ENCODE results near the gene ITGA1.
"Not testable (repeated sequence)": the region's sequence is repeated elsewhere in the genome, so short reads cannot be mapped to it uniquely, and the experiment has no call there.

The ITGA1 gene

GRCh38 chr5:52802272-52802973, 14.7 kb downstream of the ITGA1 start:
- no peak for DNase-seq

- no peak for DNase-seq
Observed at GRCh38 chr5:52802974-52803336, 15.2 kb downstream of the ITGA1 start.

DNA sequence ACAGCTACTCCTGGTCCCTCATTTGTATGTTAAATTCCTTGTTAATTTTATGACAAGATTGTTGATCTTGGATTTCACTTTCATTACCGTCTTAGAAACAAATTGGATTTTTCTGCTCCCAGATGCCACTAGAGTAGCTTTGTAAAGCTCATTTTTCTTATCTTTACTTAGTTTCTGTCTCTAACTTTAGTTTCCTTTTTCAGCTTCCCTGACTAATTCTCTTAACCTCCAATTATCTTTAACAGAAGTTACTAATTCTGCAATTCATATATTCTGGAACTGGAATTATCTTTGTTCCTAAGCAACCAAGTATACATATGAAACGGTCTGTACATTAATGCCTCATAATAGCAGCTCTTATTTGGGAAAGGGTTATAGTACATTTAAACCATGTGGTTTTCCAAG, 16.7 kb downstream of the ITGA1 start:
- DNase-seq: no peak

DNA sequence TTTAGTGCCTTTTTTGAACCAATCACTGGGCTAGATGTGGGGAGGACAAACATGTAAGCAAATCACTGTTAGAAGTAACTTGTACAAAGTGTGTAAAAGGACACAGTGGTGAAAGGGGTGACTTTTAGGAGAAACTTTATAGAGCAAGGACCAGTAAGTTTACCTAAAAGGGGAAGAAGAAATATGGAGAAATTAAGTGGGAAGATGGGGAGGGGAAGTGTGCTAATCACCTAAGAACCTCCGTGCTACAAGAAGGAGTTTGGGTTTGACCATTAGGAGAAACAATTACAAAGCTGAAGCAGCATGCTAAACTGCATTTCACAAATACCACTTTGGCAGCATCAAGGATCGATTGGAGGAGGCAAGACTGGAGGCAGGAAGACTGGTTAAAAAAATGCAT, 17.3 kb downstream of the ITGA1 start:
- no peak for DNase-seq

DNA sequence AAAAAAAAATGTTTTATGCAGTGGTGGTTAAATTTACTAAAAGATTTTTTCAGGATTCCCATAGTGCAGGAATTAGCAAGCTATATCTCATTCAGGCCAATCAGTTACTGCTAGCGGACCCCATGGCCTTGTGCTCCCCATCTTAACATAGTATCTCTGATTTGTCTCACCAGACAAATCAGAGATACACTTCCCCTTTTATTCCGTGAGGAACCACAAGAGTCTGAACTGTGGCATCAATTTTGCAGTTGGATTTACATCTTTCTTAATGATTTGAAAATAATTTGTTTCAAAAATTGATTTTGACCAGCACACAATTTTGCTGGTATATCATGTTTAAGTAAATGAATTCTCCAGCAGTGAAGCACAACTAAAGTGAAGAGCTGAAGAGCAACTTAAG, 17.9 kb downstream of the ITGA1 start:
- no peak for DNase-seq

GRCh38 chr5:52807037-52807436, 19.3 kb downstream of the ITGA1 start:
- DNase-seq: no peak

DNA sequence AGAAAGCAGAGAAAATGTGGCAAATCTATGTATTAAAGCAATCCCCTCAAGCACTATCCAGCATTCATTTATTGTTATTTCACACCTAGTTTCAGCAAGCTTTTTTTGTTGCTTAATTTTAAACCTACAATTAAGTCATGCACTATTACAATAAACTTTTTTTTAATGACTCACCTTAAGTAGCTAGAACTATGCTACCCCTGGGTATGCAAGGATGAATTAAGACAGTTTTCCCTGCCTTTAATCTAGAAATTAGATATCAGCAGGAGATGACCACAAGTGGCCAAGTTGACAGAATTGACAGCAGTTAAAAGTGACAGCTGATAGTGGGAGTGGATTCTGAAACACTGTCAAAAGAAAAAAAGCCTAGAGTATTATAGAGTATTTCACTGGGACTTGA, 20.0 kb downstream of the ITGA1 start:
- no peak for DNase-seq

- DNase-seq: no peak
Observed at GRCh38 chr5:52808316-52808901, 20.7 kb downstream of the ITGA1 start.

- DNase-seq: no peak
Observed at GRCh38 chr5:52809884-52810283, 22.2 kb downstream of the ITGA1 start.

DNA sequence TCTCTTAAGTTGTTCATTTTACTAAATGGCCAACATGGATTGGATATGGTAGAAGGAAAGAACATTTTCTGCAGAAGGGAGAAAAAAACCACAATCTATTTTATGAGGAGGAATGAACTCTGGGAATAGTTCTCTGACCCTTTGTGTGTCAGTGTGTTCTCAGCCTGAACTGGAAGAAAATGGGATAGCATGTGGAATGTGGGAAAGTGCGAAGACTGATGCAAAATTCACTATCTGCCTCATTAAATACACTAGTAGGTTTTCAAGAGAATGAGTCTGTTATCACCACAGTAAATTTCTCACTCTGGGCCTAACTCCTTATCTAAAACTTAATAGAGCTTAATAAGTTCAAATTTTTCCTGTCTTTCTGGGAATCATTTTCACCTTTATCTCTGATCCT, 22.7 kb downstream of the ITGA1 start:
- no peak for DNase-seq

DNA sequence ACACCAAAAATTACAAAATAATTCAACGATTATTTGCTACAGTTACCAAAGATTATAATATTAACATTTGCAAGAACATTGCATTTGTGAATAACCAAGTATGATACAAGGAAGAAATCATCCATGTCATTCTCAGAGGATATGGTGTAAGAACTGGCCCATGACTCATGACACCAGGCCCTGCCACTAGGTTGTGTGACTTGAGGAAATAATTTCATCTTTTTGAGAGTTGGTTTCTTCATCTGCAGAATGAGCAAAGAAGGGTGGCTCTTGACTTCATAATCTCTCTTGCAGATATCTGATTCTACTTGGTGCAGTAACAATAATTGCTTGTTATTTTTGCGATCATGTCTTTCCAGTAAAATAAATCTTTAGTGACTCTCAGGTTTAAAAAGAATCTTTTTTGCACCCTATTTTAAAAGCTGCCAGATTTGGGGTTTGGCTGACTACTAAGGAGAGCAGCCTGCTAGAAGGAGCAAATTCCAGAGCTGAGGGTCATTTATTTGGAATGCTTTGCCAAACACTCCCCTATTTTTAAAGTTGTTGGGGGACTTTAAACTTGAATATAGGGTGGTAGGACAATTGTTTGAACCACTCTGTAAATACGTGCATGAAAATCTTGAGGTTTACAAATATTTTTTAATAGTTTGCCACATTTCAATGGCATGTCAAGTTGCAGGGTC, 23.5 kb downstream of the ITGA1 start:
- no peak for DNase-seq

GRCh38 chr5:52814352-52815148, 26.8 kb downstream of the ITGA1 start:
- DNase-seq: no peak

DNA sequence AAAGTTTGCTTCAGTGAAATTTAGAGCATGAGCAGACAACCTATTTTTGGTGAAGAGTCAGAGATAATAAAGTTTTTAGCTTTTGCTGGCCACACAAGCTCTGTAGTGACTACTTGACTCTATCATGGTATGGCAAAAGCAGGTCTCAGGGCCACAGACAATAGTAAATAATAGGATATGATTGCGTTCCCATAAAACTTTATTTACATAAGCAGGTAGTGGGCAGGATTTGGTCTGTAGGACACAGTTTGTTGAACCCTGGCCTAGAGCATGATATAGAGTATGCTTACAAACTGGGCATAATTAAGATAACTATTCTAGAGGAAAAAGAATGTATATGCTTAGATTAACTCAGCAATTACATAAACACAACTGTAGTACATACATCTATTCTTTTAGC, 30.1 kb downstream of the ITGA1 start:
- no peak for DNase-seq

GRCh38 chr5:52818360-52818759, 30.6 kb downstream of the ITGA1 start:
- DNase-seq: no peak

DNA sequence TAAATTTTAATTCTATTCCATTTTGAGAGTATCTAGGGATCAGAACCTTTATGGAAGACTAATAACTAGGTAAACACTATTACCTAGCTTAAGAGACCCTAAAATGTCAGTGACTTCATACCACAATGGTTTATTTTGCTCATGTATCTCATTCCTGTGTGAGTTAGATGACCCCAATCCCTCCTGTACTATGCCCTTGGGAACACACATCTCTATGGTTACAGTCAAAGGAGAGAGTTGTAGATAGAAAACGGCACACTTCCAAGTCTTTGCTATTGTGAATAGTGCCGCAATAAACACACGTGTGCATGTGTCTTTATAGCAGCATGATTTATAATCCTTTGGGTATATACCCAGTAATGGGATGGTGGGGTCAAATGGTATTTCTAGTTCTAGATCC, 31.1 kb downstream of the ITGA1 start:
- not testable (repeated sequence) for DNase-seq

GRCh38 chr5:52821901-52822300, 34.2 kb downstream of the ITGA1 start:
- DNase-seq: no peak

DNA sequence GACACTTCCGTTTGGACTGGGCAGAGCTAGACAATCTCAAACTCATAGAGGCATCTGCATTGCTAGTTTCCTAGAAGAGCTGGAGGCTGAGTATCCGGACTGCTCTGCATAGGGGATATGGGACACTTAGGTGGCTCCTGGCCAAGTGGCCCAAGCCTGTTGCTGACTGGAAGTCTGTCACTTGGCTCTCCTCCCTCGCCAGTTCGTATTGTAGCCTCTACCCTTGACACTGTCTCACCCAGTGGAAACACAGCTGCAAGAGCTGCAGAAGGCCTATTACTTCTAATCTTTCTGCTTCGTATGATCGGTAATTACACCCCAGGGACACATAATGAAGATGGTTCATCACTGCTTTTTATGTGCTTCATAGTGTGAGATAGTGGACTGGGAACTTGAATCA, 34.7 kb downstream of the ITGA1 start:
- DNase-seq: no peak

GRCh38 chr5:52824827-52825226, 37.1 kb downstream of the ITGA1 start:
- no peak for DNase-seq

- no peak for DNase-seq
Observed at GRCh38 chr5:52825826-52826225, 38.1 kb downstream of the ITGA1 start.

GRCh38 chr5:52827815-52828214, 40.1 kb downstream of the ITGA1 start:
- no peak for DNase-seq

DNA sequence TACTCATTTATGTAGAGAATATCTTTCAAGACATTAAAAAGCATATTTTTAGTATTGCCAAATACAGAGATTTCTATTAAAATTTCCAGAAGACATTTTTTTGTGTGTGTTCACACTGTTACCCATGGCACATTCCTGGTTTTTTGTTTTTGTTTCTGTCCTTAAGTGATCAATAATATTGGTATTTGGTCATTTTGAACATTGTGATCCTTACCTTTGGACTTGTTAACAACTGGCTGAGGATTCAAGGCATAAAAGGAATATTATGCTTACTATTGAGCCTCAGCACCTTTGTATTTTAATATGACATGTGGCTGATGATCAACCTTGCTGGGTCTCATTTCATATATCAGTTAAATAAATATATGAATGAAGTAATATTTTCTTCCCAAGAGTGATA, 41.9 kb downstream of the ITGA1 start:
- no peak for DNase-seq

DNA sequence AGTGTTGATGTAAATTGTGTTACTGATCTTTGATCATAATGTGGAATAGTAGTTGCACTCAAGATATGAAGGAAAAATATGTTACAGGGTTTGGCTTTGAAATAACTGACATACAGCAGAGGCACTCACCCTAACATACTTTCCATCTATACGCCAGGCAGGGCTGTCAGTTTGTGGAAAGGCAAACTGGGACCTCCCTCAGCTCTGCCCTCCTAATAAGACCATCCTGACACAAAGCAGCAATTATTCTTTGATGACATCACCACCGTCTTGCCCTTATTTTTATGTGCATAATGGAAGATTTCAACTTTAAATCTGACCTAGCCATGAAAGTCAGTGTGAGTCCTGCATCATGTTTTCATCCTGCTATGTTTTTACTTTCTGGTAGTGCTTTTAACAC, 42.9 kb downstream of the ITGA1 start:
- DNase-seq: no peak

GRCh38 chr5:52831786-52832511, 44.2 kb downstream of the ITGA1 start:
- DNase-seq: no peak

Measured in NCI-H2171 (cell line).